RPMI8226 (cell line): Measurements from ENCODE around the gene LSR.
"Not testable (repeated sequence)": the region's sequence is repeated elsewhere in the genome, so short reads cannot be mapped to it uniquely, and the experiment has no call there.

Experiments used
- DNase-seq: peaks from one replicate; pipeline ENCODE4 v3.0.0-alpha.2; 2015

LSR gene

DNA sequence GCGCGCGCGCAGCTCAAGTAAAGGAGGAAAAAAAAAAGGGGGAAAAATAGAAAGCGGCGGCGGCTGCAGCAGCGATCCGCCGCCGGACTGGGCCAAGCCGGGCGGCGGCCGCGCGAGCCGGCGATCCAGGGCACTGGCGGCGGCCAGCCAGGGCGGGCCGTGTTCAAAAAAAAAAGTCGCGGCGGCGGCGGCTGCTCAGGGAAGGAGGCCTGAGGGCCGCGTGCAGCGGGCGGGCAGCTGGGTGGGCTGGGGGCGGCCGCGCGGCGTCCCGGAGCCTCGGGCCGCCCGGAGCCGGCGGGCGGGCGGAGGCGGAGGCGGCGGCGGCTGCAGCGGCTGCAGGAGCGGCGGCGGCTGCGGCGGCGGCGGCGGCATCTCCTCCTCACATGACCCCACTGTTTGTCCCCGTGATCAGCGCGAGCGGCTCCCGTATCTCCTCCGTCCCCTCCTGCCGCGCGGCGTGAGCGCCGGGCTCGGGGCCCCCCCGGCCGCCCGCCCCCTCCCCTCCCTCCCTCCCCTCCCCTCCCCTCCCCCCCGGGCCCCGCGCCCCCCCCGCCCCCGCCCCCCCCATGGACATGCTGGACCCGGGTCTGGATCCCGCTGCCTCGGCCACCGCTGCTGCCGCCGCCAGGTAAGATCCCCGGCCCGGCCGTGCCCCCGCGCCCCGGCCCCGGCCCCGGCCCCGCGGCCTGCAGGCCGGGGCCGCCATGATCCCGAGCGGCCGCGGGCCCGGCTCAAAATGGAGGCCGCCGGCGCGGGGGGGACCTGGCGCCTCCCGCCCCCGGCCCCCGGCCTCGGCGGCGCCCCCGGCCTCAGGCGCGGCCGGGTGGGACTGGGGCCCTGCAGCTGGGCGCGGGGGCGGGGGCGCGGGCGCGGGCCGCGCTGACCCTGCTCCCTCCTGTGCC lies 20.0 kb downstream of the LSR start, which contains the start of gene USF2:
TSS of gene USF2 (plus strand) at position 427 of the 902 bp plus-strand sequence. CDS start at position 567, 140 bp downstream.
- peak; percentile 71 for DNase-seq

GRCh38 chr19:35269438-35270117 lies 20.8 kb downstream of the LSR start:
- peak; percentile 85 for DNase-seq

DNA sequence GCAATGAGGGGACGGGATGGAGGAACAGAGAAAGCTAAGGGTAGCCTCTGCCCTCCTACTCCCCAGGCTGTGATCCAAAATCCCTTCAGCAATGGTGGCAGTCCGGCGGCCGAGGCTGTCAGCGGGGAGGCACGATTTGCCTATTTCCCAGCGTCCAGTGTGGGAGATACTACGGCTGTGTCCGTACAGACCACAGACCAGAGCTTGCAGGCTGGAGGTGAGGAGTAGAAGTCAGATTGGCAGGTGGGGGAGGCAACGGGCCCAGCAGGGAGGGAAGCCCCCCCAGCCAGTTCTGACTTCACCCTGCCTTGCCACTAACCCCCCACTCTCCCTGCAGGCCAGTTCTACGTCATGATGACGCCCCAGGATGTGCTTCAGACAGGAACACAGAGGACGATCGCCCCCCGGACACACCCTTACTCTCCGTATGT lies 21.6 kb downstream of the LSR start:
- no peak for DNase-seq

DNA sequence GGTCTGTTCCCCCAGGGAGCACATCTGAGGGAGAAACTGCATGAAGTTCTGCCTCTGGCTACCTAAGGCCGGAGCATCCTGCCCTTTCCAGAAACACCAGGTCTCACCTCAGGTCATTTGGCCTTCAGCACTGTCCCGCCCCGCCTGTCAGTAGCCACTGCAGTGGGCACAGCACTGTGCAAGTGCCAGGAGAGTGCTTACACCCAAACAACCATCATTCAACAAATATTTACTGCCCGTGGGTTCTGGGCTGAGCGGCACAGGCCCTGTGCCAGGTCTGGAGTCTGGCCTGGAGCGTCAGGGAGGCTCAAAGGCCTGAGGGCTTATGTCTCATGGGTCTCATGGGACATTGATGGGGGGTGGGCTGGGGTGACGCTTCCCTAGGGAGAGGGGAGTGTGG lies 22.7 kb downstream of the LSR start:
- DNase-seq = no peak

GRCh38 chr19:35272122-35272719 lies 23.4 kb downstream of the LSR start:
- DNase-seq = no peak

GRCh38 chr19:35272954-35273649 lies 24.3 kb downstream of the LSR start:
- no peak for DNase-seq

GRCh38 chr19:35273686-35274259 lies 25.0 kb downstream of the LSR start:
- DNase-seq = no peak

- no peak for DNase-seq
These were observed 25.5 kb downstream of the LSR start for GRCh38 chr19:35274323-35274722.

GRCh38 chr19:35276706-35277281 lies 28.0 kb downstream of the LSR start:
- no peak for DNase-seq

GRCh38 chr19:35278578-35279284 lies 29.9 kb downstream of the LSR start:
- no peak for DNase-seq

GRCh38 chr19:35279374-35279773 lies 30.6 kb downstream of the LSR start:
- DNase-seq = no peak

DNA sequence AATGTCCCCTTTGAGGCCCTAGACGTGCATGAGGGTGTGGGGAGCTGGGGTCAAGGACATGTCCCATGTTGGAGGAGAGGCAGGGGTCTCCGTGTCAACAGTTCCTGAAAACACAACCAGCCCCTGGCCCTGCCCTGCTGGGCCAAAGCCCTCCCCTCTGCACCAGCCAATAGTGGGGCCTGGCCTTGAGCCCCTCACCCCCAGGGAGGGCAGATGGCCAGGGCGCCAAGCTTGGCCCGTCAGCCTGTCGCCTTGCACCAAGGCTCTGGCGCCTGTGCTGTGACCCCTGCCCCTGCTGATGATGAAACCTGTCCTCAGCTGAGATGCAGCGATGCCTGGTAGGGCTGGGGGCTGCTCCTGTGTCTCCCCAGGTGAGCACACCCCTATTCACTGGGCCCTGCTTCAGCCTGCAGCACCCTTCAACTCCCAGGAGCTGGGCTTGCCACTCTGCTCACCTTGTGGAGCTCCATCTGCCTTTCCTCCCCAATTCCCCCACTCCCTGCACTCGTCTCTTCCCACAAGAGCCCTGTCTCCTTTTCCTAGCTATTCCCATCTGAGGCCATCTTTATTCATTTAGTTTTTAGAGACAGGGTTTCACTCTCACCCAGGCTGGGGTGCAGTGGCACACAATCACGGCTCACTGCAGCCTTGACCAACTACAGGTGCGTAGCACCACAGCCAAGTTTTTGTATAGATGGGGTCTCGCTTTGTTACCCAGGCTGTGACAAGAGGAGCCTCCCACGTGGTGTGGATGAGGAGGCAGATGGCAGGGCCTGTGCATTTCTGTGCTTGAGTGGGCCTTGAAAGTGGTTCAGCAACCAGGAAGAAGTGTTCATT lies 31.4 kb downstream of the LSR start:
- DNase-seq = no peak

- no peak for DNase-seq
These were observed 32.5 kb downstream of the LSR start for GRCh38 chr19:35281303-35281702.

DNA sequence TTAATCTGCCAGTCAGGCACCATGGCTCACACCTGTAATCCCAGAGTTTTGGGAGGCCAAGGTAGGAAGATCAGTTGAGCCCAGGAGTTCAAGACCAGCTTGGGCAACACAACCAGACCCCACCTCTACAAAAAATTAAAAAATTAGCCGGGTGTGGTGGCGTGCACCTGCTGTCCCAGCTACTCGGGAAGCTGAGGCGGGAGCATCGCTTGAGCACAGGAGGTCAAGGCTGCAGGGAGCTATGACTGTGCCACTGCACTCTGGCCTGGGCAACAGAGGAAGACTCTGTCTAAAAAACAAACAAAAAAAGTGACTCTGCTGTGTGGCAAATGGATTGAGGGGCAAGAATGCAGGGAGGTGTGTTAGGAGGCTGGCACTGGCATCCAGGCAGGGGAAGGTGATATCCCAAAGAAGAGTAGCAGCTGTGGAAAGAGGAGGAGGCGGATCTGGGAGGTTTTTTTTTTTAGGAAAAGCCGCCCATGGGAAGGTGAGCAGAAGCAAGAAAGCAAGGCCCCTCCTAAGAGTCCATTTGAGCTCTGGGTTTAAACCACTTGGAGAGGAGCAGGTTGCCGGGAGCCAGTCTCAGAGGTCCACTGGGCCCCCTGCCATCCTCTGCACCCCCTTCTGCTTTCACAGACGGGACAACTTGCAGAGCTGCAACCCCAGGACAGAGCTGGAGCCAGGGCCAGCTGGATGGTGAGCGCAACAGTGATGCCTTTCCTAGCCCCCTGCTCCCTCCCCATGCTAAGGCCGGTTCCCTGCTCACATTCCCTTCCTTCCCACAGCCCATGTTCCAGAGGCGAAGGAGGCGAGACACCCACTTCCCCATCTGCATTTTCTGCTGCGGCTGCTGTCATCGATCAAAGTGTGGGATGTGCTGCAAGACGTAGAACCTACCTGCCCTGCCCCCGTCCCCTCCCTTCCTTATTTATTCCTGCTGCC lies 35.6 kb downstream of the LSR start:
- no peak for DNase-seq

- DNase-seq = no peak
These were observed 36.3 kb downstream of the LSR start for GRCh38 chr19:35285095-35285449.

DNA sequence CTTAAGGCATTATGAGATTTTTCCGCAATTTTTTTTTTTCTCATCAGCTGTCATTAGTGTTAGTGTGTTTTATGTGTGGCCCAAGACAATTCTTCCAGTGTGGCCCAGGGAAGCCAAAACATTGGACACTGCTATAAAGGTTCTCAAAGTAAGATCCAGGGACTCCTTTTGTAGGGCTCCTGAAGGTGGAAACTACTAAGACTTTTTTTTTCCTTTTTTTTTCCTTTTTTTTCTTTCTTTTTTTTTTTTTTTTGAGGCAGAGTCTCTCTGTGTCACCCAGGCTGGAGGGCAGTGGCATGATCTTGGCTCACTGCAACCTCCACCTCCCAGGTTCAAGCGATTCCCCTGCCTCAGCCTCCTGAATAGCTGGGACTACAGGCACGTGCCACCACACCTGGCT lies 36.7 kb downstream of the LSR start:
- not testable (repeated sequence) for DNase-seq

- DNase-seq = peak; percentile 32
These were observed 37.3 kb downstream of the LSR start for GRCh38 chr19:35286101-35286500.

- no peak for DNase-seq
These were observed 38.9 kb downstream of the LSR start for GRCh38 chr19:35287713-35288112.

DNA sequence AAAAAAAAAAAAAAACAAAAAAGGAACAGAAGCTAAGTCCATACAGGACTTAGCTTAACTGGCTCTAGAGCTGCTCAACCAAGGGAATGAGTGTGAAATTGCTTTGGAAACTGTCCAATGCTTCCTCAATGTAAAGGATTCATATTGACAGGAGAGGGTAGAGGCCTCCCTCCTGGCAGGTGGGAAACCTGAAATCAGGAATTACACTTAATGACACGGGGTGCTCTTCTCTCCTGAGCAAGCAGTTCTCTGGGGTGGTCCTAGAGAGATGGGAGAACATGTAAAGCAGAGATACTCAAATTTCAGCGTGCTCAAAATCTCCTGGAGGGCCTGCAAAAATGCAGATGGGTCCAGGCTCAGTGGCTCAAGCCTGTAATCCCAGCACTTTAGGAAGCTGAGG lies 39.5 kb downstream of the LSR start:
- no peak for DNase-seq

- DNase-seq = no peak
These were observed 40.1 kb downstream of the LSR start for GRCh38 chr19:35288906-35289305.
